GM12872 (cell line): ENCODE data around the gene ADPRS.

Experiments
- CTCF ChIP-seq: IDR thresholded peaks from 3 replicates; pipeline ENCODE4 v1.5.1; 2011; ENCODE audit warnings: low read depth, mild to moderate bottlenecking, low read length, moderate library complexity; ENCODE audit not compliant: insufficient read depth

Gene ADPRS

GRCh38 chr1:36099681-36100341 lies 11.1 kb downstream of the ADPRS start:
- peak; percentile 87 for TF ChIP-seq CTCF

- no peak for TF ChIP-seq CTCF
Measured at GRCh38 chr1:36100376-36100775, 11.7 kb downstream of the ADPRS start.

GRCh38 chr1:36101546-36101945 lies 12.9 kb downstream of the ADPRS start:
- TF ChIP-seq CTCF = no peak

GRCh38 chr1:36106269-36106668 lies 17.6 kb downstream of the ADPRS start:
- TF ChIP-seq CTCF = no peak

GRCh38 chr1:36107394-36107793 lies 18.7 kb downstream of the ADPRS start:
- no peak for TF ChIP-seq CTCF

- TF ChIP-seq CTCF = no peak
Measured at GRCh38 chr1:36108314-36108713, 19.6 kb downstream of the ADPRS start.

- TF ChIP-seq CTCF = no peak
Measured at GRCh38 chr1:36109041-36109679, 20.5 kb downstream of the ADPRS start.
